ENCODE measurements around the gene ITIH3. TPM values are rescaled to one million over a fixed set of nuclear protein-coding genes. Genes with fewer than 3 reads are reported as not detected.
A peak's percentile ranks its signal among the peaks of the same experiment; 100 is the strongest.

ITIH3 gene
- total RNA-seq, 1 donor from 2014 or later: 4.5 TPM

- intact Hi-C loops (cut with DNase I): no loop called here
- no peak overlapping the region for H3K27ac ChIP-seq
- H3K36me3 ChIP-seq: no peaks in the 10 kb centered on the region
- H3K4me3 ChIP-seq: no peak overlapping the region
- no peaks in the 10 kb centered on the region for H3K4me1 ChIP-seq
- ATAC-seq: peak; percentile 5 to 18
- no peaks in the 10 kb centered on the region for H3K9me3 ChIP-seq
- DNase-seq: no peak
- no peaks in the 10 kb centered on the region for H3K27me3 ChIP-seq (ENCODE audit: low read depth)
- peak; percentile 32 for TF ChIP-seq CTCF (IDR thresholded peaks at IDR 0.05)
Observed at GRCh38 chr3:52798978-52799476, 4.4 kb downstream of the ITIH3 start.

GRCh38 chr3:52800079-52800478 is 5.5 kb downstream of the ITIH3 start:
- no peak for TF ChIP-seq CTCF (IDR thresholded peaks at IDR 0.05)
- no peaks in the 10 kb centered on the region for H3K9me3 ChIP-seq
- H3K27me3 ChIP-seq (ENCODE audit: low read depth): no peaks in the 10 kb centered on the region
- no peaks in the 10 kb centered on the region for H3K4me1 ChIP-seq
- H3K4me3 ChIP-seq: no peak overlapping the region
- H3K27ac ChIP-seq: no peak overlapping the region
- ATAC-seq (no peak), DNase-seq (no peak)
- intact Hi-C loops (cut with DNase I): no loop called here
- no peaks in the 10 kb centered on the region for H3K36me3 ChIP-seq

GRCh38 chr3:52801839-52802238 is 7.2 kb downstream of the ITIH3 start:
- ATAC-seq: no peak
- Histone ChIP-seq H3K4me1 (no peaks in the 10 kb centered on the region), H3K36me3 (no peaks in the 10 kb centered on the region), H3K27me3 (ENCODE audit: low read depth) (no peaks in the 10 kb centered on the region), H3K9me3 (no peaks in the 10 kb centered on the region), H3K27ac (no peak overlapping the region), H3K4me3 (no peak overlapping the region)
- no peak for DNase-seq
- no peak for TF ChIP-seq CTCF (IDR thresholded peaks at IDR 0.05)
- intact Hi-C loops (cut with DNase I): no loop called here

- ATAC-seq (no peak), DNase-seq (no peak)
- no peak overlapping the region for H3K27ac ChIP-seq
- no peaks in the 10 kb centered on the region for H3K4me1 ChIP-seq
- TF ChIP-seq CTCF (IDR thresholded peaks at IDR 0.05): no peak
- H3K27me3 ChIP-seq (ENCODE audit: low read depth): no peaks in the 10 kb centered on the region
- H3K36me3 ChIP-seq: no peaks in the 10 kb centered on the region
- H3K9me3 ChIP-seq: no peaks in the 10 kb centered on the region
- intact Hi-C loops (cut with DNase I): no loop called here
- H3K4me3 ChIP-seq: no peak overlapping the region
Observed at GRCh38 chr3:52805270-52806039, 10.9 kb downstream of the ITIH3 start.

- TF ChIP-seq CTCF (IDR thresholded peaks at IDR 0.05): no peak
- no peak for DNase-seq
- no peak for ATAC-seq
- no peaks in the 10 kb centered on the region for H3K9me3 ChIP-seq
- intact Hi-C loops (cut with DNase I): no loop called here
- H3K4me1 ChIP-seq: no peaks in the 10 kb centered on the region
- H3K27me3 ChIP-seq (ENCODE audit: low read depth): no peaks in the 10 kb centered on the region
- no peak overlapping the region for H3K4me3 ChIP-seq
- no peak overlapping the region for H3K27ac ChIP-seq
- no peaks in the 10 kb centered on the region for H3K36me3 ChIP-seq
Observed at GRCh38 chr3:52809149-52809548, 14.6 kb downstream of the ITIH3 start.

Measured in lower lobe of right lung (tissue), 2 donors.